Glomerular endothelial cell (primary cell): ENCODE data around the gene HOXC10. TPM values are rescaled to one million over a fixed set of nuclear protein-coding genes. Genes with fewer than 3 reads are reported as not detected.

ENCODE experiments used
- DNase-seq: peaks from one replicate; pipeline ENCODE4 v3.0.0-alpha.2; 2011; ENCODE audit warnings: low read depth, low spot score; ENCODE audit errors: extremely low read depth
- total RNA-seq: library from RNA; depleted of rRNA; stranded (reverse); fragments of >200 nt; gene quantifications from 2 replicates; pipeline ENCODE4 v1.2.3, GENCODE V29; 2015

Gene HOXC10
- total RNA-seq, 1 donor from 2014 or later: 6.1 TPM

DNA sequence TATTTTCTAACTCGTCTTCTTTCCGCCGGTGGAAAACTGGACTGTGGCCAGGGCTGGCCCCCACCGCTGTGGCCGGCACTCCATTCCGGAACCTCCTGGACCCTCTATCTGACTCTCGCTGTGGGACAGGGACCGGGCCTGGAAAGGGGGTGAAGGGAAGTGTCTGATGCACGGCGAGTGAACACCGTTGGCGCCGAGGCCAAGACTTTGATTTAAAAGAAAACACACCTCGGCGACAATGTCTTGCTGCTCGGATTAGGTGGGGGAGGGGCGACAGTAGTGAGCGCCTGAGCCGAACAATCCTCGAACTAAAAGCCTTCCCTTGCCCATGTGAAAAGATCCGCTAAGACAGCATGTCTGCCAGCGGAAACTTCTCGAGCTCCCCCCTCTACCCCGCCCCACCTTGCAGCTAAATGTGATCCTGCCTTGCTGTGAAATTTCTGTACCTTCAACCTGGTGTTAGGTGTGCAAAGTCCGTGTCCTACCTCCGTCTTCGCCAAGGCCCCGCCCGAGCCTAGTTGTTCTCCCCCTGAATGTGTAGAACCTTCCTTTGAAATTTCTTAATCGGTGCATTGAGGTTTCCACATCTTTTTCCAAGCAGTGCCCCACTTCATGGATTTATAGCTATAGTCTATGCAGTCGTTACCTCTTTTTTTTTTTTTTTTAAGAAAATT is 9.3 kb upstream of the HOXC10 start:
- no peak for DNase-seq

DNA sequence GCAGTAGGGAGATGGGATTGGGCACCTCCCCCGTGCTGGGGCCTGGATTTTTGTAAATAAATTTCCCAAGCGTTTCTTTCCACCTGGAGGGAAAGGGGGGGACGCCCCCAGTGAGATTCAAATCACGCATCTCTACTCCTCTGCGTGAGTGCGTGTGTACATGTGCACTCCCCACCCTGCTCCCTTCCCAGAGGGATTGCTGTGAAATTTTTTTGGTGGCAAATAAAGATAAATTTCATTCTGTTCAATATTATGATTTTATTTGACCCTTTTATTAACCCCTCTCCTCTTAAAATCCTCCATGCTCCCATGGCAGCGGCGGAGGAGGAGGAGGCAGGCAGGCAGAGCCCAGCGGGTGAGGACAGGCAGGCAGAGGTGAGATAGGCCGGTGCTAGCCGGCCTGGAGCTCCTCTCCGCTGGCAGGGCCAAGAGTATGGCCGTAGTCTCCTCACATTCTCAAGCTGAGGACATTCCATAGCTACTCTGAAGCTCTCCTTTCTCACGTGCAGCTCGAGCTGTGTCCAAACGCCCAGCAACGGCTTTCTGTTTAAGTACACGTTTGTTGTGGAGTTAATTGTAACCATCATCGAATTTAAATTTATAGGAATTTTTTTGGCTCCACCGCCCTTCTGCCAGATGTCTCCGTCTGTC is 8.6 kb upstream of the HOXC10 start:
- DNase-seq: no peak

DNA sequence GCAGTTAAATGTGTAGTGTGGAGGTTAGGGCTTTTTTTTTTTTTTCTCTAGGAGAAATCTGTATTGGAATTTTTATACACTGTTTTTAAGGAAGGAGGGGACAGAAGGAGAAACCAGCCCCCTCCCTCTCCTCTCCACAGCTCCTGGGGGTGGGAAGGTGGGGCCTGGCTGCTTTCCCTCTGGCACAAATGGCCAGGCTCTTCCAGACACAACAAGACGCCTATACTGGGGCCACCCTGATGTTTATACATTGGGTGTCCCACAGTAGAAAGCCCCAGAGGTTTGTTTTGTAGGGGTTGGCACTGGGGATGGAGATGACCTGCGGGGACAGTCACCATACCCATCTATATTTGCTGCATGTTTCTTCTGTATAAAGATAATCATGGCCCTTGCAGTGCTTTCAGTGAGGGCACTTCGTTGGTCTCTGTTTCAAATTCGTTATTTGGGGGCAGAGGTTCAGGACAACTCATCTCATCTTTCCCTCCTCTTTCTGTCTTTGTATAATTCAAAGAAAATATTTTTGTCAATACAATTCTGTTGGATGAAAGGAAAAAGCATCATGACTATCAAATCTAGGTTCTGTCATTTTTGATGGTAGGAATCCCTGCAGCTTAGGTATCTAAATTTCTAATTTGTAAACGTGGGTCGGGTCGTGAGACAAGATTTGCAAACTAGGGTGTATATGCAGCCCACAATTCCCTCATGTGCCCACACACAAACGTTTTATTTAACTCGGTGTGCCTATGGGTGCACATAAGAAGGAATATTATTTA is 7.9 kb upstream of the HOXC10 start:
- DNase-seq: no peak

DNA sequence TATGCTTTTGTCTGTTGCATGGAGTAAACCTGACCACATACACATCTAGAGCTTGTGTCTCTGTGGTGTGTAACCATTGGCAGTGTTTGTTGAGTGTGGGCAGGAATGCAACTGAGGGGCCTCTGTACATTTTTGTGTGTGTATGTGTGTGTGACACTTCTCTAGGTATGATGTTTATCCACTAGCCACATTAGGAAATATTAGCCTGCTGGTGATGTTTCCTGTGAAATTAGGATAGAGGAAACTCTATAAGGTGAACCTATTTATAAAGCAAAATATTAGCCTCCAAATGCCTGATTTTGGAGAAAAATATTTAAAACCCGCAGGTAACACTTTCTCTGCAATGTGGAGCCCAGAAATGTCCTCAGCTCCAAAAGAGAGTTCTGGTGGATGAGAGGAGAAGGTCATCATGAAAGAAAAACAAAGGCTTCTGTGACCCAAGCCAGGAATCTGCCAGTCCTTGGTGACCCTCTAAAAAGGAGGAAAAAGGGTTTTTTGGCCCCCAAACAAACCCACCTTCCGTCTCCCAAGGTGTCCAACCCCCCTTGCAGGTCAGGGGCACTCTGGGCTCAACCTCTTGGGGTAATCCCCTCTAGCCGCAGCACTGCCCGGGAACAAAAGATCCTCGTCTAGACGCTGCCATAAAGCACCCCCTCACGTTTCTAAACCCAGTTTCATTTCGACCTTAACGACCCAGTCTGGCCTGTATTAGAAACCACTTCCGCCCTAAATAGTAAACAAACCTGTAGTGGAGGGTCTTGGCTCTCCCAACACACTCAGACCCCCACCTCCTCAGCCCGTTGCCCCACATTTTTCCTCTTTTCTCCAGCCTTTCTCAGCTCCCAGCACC is 7.1 kb upstream of the HOXC10 start:
- no peak for DNase-seq

DNA sequence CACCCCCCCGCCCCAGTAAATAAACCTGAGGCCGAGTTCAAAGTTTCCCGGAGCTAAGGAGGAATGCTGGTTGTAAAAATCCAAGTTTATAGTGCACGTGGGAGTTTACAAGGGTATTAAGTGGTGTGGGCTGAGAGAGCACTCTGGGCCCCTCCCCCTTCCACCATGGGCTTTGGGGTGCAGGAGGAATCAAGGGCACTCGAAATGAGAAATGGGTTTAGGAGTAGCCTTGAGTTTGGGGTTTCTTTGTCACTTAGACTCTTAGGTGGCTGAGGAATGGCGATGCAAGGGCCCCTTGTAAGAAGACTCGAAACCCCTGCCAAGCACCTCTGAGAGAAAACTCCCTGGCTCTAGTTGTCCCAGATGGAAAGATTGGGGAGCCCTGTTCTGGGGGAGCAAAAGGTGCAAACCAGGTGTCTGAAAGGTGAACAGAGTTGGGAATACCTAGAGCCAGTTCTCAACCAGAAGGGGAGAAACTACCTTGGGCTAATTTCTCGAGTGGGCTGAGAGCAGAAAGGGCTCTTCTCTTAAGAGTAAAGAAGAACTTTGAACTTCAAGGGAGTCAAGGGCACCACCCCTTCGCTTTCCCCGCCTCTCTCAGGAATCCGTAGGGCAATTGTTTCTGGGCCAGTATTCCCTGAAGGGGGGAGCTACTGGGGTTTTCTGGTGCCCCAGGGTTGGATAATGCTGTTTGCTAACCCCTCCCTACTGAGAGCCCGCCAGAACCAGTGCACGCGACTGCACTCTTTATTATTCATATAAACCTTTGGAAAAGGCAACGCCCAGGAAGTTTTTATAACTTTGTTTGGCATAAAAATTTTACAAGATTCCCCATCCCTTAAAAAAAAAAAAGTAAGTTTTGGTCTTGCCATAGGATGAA is 6.2 kb upstream of the HOXC10 start:
- DNase-seq: no peak

DNA sequence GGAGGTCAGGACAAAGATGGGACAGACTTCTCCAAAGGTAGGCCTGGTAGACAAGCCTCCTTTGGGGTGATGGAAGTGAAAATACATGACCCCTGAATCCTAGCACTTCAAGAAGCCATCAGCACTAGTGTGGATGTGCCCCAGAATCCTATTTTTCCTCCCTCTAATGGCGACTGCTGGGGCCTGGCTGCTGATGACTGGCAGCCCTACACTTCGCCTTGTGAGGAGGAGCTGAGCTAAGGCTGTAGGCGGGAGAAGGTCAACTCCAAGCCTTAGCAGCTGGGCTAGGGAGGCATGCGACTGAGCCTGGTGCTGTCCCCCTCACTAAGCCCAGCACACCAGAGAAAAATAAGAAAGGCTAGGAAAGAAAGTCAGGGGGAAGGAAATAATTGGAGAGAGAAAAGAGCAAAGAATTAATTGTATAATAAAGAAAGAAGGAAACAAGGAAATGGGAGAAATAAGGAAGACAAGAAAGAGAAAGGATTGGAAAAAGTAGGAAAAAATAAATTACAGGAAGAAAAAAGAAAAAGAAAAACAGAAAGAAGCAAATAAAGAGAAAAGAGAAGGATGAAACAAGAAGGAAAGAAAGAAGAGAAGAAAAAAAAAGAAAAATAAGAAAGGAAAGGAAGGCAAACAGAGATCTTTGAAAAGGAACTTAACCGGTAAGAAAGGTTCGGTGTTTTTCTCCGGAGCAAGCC is 4.7 kb upstream of the HOXC10 start:
- DNase-seq: no peak

DNA sequence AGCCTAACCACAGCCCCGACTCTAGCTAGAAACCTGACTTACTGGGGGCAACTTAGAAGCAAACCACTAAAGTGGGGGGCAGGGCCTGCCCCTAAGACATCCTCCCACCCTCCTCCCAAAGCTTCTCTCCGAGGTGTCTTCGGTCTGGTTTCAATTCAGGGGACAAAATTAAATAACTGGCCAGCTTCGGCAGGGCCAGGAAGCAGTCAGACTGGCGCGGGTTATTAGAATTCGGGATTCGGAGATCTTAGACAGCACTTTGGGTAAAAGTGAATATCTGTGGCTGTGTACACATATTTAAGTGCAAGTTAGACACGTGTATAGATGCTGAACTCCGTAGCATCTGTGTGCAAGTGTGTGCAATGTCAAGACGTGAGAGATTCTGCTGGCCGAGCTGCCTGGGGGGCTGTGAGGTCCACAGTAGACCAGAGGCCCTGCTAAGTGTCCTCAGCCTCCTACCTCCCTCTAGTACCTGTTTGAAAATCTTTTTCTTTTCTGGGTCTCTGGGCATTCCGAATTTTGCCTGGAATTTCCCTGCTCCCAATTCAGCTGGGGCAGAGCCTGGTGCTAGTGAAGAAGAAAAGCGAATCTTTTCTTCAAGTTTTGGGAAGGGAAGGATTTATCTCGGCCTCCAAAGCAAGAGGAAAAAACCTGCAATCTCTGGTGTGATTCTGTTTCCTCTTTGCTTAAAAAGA is 4.0 kb upstream of the HOXC10 start:
- no peak for DNase-seq

DNA sequence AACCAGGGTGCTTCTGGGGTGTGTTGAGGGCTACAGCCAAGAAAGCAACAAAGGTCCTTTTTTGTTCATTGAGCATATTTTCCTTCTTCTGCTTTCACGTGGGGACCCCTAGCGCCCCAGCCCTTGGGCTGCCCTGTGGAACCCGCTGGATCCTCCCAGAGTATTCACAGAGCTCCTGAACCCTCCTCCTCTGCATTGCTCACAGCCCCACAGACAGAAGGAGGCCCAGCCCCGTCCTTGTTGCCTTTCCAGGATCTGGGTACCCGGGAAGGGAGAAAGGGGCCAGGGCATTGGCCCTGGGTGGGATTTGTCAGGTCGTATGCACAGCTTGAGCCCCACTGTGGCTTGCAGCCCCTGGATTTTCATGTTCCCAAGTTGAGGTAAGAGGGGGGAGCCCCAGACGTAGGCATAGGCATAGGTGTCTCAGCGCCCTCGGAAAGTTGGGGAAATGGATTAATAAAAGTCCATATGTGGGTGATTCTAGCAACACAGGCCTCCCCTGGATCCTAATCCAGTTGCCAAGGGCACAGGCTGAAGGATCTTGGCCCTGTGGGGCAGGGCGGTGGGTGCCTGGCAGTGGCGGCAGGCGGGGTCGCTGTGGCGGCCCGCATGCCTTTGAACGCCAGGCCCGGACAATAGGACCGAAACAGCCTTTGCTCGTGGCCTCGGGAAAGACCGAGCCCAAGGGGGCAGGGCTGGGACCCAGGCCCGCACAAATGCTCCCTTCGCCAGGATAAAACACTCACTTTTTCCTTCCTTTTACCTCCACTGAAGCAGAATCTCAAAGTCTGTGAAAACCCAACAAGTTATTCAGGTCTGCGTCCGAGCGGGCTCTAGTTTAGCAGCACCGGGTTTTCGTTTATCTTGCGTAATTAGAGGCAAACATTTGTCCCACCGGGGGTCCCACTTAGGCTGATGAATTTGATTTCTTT is 3.0 kb upstream of the HOXC10 start:
- no peak for DNase-seq

DNA sequence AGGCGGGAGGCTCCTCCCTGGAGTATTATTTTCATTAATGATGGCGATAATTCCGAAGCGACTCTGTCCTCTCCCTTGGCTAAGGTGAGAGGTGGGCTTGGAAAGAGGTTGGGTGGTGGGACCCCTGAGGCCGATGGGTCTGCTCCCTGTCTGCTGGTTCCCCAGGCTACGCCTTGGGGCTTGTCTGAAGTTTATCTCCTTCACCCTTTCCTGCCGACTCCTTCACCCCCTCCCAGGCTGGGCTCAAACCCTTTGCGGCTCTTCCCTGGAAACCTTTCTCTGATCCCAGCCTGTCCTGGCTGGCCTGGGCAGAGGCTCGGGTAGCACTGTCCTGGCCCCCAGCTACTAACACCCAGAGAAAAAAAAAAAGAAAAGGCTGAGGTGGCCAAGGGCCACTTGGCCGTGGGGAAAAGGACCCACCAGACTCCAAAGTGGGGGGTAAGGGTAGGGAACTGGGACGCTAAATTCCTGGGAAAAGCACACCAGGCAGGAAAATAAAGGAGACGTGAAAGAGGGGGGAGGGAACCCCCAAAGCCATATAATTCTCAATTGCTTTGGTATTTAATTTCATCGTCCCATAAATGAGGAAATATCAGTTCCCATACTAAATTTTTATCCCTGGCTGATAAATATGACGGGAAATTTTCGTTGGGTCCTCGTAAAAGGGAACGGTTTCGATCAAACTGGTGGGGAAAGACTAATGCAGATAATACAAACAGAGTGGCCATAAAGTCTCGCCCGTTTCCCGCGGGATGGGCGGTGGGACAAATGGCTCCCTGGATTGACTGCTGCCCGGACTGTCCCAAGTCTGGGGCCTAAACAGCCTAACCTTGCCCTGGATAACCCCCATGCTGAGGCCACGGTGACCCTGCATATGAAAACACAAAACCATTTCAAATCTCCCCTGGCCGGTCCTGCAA is 2.0 kb upstream of the HOXC10 start:
- DNase-seq: no peak

DNA sequence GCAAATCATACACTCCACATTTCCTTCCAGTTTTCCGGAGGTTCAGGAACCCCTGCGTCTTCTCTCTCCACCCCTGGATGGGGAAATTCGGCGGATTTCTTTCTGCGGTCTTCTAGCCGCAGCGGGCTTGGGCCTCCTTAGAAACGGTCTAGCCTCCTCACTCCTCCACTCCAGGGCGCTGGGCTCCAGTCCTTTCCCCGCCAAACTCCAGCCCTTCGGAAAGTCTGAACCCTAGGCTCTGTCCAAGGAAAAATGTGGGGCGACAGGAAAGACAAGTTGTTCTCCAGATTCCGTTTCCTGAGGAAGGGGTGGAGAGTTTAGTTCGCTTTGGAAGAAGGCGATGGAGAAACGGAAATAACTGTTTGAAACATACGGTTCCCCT is 1.4 kb upstream of the HOXC10 start:
- no peak for DNase-seq

DNA sequence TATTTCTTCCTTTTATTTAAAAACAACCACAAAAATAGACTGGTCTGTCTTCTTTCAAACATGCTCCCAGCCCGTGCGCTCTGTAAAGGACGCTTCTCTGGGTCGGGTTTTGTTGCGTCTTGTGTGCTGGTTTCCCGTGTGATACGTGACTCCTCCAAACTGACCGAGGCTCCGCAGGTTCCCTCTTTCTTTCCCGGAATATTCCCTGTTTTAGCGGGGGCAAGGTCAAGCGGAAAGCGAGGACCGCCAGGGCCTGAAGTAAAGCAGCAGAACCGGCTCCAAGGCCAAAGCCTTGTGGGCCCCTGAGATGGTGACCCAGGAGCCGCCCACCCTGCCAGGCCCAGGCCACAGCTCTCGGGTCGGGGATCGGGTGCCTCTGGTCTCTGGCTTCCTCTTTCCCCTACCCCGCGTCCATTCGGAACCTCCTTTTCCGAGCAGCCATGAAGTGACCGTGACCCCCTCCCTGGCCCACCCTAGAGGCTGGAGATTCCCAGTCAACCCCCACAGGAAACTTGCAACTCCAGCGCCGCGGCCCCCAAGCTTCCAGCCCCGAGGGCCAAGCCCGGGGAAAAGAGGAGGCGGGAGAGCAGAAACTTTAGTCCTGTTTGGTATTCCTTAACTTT is 885 bp upstream of the HOXC10 start:
- no peak for DNase-seq

DNA sequence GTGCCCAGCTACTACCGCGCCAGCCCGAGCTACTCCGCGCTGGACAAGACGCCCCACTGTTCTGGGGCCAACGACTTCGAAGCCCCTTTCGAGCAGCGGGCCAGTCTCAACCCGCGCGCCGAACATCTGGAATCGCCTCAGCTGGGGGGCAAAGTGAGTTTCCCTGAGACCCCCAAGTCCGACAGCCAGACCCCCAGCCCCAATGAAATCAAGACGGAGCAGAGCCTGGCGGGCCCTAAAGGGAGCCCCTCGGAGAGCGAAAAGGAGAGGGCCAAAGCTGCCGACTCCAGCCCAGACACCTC is 697 bp downstream of the HOXC10 start:
- no peak for DNase-seq

DNA sequence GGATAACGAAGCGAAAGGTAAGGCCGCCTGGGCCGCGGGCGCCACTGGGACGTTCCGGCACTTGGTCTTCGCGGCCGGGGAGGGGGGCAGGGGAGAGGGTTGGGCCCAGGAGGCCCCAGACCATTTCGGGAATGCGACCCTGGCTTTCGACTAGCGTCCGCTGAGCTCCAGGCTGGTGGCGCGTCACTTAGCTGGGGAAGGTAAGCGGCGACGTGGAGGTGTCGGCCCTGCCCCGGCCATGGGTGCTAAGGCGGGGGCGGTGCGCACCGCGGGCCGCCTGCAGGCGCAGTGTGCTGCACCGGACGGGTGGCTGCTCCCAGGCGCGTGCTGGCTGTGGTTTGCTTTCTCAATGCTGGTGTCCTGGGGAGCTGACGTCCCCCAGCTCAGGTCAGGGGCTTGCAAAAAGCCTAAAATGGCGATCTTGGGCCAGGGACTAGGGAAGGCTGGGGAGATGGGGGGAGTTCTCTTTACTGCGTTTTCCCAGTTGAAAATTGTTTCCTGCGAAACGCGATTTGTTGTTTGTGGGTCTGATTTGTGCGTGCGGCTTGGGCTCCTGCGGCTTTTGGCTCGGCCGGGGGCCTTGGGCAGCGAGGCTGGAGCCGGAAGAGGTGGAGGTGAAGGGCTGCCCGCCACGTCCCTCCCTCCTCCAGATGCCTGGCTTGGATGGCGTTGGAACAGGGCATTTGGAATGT is 1.2 kb downstream of the HOXC10 start:
- no peak for DNase-seq

DNA sequence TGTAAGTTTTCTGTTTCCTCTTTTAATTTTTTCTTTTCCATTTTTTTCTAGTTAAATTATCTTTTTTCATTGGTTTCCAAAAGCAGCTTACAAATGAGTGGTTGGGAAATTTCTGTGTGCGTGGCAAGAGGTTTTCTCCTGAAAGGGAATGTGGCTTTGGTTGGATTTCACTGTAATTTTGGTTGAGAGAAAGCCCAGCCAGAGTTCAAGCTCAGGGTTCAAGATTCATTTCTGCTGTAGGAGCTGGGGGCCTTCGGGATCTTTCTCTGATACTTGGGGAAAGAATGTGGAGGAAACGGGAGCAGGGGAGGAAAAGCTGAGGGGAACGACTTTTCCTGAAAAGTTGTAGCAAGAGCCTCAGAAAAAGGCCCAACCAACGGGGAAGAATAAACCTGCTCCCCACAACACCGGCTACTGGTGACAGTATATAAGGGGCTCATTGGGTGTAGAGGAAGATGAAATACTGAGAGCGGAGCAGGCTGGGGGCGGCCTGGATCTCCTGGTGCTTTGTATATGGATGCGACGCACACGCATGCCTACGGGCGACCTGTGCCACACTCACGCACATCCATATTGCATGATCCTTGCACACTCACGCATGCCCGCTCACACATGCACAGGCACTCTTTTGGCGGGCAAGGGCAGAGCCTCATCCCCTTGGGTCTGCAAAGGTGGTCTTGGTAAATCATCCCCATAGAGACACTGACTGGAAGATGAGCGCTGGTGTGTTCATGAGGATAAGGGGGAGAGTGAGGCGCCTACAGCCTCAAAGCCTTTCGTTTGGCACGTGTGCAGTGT is 1.9 kb downstream of the HOXC10 start:
- DNase-seq: no peak

DNA sequence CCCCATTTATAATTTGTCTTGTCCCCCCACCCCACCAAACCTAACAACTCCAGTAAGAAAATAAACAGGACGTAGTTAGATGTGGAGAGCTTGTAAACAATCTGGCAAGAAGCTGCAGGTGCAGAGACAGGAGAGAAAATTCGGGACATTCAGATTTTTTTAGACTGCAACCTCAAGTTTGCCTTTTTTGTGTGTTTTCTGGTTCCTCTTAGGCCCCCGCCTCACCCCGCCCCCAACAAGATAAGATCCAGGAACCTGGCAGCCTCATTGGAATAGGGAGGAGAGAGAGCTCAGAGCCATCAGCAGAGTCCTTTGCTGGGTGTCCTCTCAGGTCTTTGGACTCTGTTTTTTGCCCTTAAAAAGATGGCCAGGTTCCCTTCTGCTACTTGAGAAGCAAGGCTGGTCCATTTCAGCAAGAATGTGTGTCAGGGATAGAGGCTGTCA is 2.9 kb downstream of the HOXC10 start:
- no peak for DNase-seq
